Activated CD8-positive, alpha-beta T cell treated with anti-CD3 and anti-CD28 coated beads for 36 hours (primary cell): Measurements from ENCODE around the gene BMX. TPM values are rescaled to one million over a fixed set of nuclear protein-coding genes. Genes with fewer than 3 reads are reported as not detected.
A peak's percentile ranks its signal among the peaks of the same experiment; 100 is the strongest.

Experiments
- ATAC-seq: fragments of 200-7000 bp; cut with Tn5 transposase; one replicate; pipeline ENCODE4 v1.10.0; 2021; ENCODE audit warnings: mild to moderate bottlenecking, moderate library complexity
- CTCF ChIA-PET: fragments of 350-600 bp; sonication (Branson Sonifier 250); formaldehyde crosslinking; loops from one replicate; lab custom pipeline; 2021; ENCODE audit warnings: antibody characterized with exemption; lab: Charles Lee
- POLR2A ChIA-PET: fragments of 350-600 bp; sonication (Branson Sonifier 250); formaldehyde crosslinking; loops from one replicate; lab custom pipeline; 2021; ENCODE audit warnings: antibody characterized with exemption; lab: Charles Lee
- DNase-seq: peaks from one replicate; pipeline ENCODE4 v3.0.0-alpha.2; 2020
- H3K27ac Mint-ChIP-seq: one replicate; pipeline ENCODE4 v1.8.0; 2021; ENCODE audit warnings: mild to moderate bottlenecking, mixed read lengths
- H3K27me3 Mint-ChIP-seq: one replicate; pipeline ENCODE4 v1.8.0; 2021; ENCODE audit warnings: mixed read lengths
- H3K36me3 Mint-ChIP-seq: one replicate; pipeline ENCODE4 v1.8.0; 2021; ENCODE audit warnings: low read depth, mixed read lengths
- H3K4me1 Mint-ChIP-seq: one replicate; pipeline ENCODE4 v1.8.0; 2021; ENCODE audit warnings: low read depth, mixed read lengths
- H3K4me3 Mint-ChIP-seq: one replicate; pipeline ENCODE4 v1.8.0; 2021; ENCODE audit warnings: mild to moderate bottlenecking, moderate library complexity, mixed read lengths
- H3K9me3 Mint-ChIP-seq: one replicate; pipeline ENCODE4 v1.8.0; 2021; ENCODE audit warnings: mixed read lengths
- intact Hi-C: fragments of 100-400 bp; cut with micrococcal nuclease; formaldehyde crosslinking; loops from one replicate; pipeline ENCODE4 v1.10.0; 2022
- total RNA-seq, 2 experiments: library from RNA; stranded (reverse); gene quantifications; one replicate each; pipeline ENCODE4 v1.2.3, GENCODE V29; 2021
- TF ChIP-seq, protein P1 (sequence below): fragments of 200-600 bp; IDR thresholded peaks from one replicate; pipeline ENCODE4 v1.8.0; 2022; ENCODE audit warnings: antibody characterized with exemption, mild to moderate bottlenecking

The BMX gene
- total RNA-seq, 2 experiments from 2014 or later, result not detected

DNA sequence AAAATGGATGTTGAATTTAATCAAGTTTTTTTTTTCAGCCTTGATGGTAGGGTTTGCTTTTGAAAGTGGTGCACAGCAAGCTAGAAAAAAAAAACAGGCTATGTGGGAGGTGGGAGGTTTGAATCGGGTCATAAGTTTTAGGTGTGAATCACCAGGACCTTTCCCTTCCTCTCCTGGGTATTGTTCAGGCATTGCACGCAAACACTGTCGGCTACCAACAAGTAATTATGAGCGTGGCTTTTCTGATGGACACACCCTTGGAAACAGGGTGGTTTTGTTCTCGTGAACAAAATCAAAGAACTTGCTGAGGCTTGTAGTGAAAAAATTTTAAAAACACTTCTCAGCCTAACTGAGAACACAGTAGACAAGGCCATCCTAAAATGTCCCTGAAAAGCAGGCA, 25.6 kb upstream of the BMX start:
- no peak overlapping the region for H3K4me3 Mint-ChIP-seq
- no peaks in the 10 kb centered on the region for H3K36me3 Mint-ChIP-seq
- H3K27me3 Mint-ChIP-seq, result peaks cover 2% of the 10 kb centered on the region
- H3K9me3 Mint-ChIP-seq, result no peaks in the 10 kb centered on the region
- no peaks in the 10 kb centered on the region for H3K4me1 Mint-ChIP-seq
- DNase-seq (no peak), ATAC-seq (no peak)
- H3K27ac Mint-ChIP-seq, result no peak overlapping the region
- ChIA-PET CTCF (no interaction called here), POLR2A (no interaction called here)
- TF ChIP-seq, protein P1, sequence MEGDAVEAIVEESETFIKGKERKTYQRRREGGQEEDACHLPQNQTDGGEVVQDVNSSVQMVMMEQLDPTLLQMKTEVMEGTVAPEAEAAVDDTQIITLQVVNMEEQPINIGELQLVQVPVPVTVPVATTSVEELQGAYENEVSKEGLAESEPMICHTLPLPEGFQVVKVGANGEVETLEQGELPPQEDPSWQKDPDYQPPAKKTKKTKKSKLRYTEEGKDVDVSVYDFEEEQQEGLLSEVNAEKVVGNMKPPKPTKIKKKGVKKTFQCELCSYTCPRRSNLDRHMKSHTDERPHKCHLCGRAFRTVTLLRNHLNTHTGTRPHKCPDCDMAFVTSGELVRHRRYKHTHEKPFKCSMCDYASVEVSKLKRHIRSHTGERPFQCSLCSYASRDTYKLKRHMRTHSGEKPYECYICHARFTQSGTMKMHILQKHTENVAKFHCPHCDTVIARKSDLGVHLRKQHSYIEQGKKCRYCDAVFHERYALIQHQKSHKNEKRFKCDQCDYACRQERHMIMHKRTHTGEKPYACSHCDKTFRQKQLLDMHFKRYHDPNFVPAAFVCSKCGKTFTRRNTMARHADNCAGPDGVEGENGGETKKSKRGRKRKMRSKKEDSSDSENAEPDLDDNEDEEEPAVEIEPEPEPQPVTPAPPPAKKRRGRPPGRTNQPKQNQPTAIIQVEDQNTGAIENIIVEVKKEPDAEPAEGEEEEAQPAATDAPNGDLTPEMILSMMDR, result no peak
- intact Hi-C loops, result no loop called here

DNA sequence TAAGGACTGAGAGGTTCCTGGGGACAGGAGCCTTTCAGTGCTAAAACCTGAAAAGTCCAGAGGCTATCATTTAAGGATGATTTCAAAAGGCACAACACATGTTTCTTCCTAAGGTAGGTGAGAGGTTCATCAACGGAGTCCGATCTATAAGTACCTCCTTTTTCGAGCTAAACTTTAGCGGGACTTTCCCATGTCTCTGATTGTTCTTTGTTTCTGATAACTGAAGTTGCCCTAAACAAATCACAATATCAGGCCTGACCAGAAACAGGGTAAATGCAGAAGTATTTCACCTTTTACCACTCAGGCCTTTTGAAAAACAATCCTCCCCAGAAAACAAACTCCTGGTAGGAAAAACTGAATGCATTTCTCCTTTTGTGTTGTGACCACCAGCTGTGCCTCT, 25.1 kb upstream of the BMX start:
- ChIA-PET CTCF (no interaction called here), POLR2A (no interaction called here)
- no peaks in the 10 kb centered on the region for H3K36me3 Mint-ChIP-seq
- H3K4me1 Mint-ChIP-seq, result no peaks in the 10 kb centered on the region
- H3K27me3 Mint-ChIP-seq, result peaks cover 5% of the 10 kb centered on the region
- DNase-seq (no peak), ATAC-seq (no peak)
- H3K4me3 Mint-ChIP-seq, result no peak overlapping the region
- no peak overlapping the region for H3K27ac Mint-ChIP-seq
- TF ChIP-seq, protein P1, result no peak
- intact Hi-C loops, result no loop called here
- H3K9me3 Mint-ChIP-seq, result no peaks in the 10 kb centered on the region

- intact Hi-C loops, result no loop called here
- ChIA-PET CTCF (no interaction called here), POLR2A (no interaction called here)
- no peak overlapping the region for H3K27ac Mint-ChIP-seq
- ATAC-seq, result no peak
- H3K27me3 Mint-ChIP-seq, result peaks cover 6% of the 10 kb centered on the region
- H3K36me3 Mint-ChIP-seq, result no peaks in the 10 kb centered on the region
- H3K4me3 Mint-ChIP-seq, result no peak overlapping the region
- H3K4me1 Mint-ChIP-seq, result no peaks in the 10 kb centered on the region
- no peak for DNase-seq
- H3K9me3 Mint-ChIP-seq, result no peaks in the 10 kb centered on the region
- TF ChIP-seq, protein P1, result no peak
Measured at GRCh38 chrX:15483891-15484290, 16.7 kb upstream of the BMX start.

GRCh38 chrX:15492469-15492868, 8.1 kb upstream of the BMX start:
- Mint-ChIP-seq H3K4me1 (peaks cover 5% of the 10 kb centered on the region), H3K27ac (no peak overlapping the region), H3K36me3 (no peaks in the 10 kb centered on the region), H3K4me3 (peak overlapping the region; percentile 73), H3K27me3 (peaks cover 2% of the 10 kb centered on the region), H3K9me3 (no peaks in the 10 kb centered on the region)
- ATAC-seq (no peak), DNase-seq (no peak)
- TF ChIP-seq, protein P1, result no peak
- CTCF ChIA-PET, result interaction anchor here (1.1 to 1.9 kb wide), 2 partner anchors 21 to 143 kb away, joined by 3 to 6 read pairs; no protein-coding TSS in a partner anchor
- POLR2A ChIA-PET, result no interaction called here
- intact Hi-C loops, result loop anchor here (10.0 kb wide), 1 partner anchor 152 kb away; no protein-coding TSS in a partner anchor

- H3K9me3 Mint-ChIP-seq, result no peaks in the 10 kb centered on the region
- ChIA-PET CTCF (interaction anchor here (1.1 to 1.9 kb wide), 3 partner anchors 9 to 144 kb away, joined by 3 to 6 read pairs (median 6); no protein-coding TSS in a partner anchor), POLR2A (no interaction called here)
- H3K27ac Mint-ChIP-seq, result no peak within 1 kb of the TSS
- TF ChIP-seq, protein P1, result peak; percentile 25
- H3K27me3 Mint-ChIP-seq, result peaks cover 2% of the 10 kb centered on the region
- peak; percentile 94 for ATAC-seq
- peak; percentile 69 for DNase-seq
- intact Hi-C loops, result loop anchor here (10.0 kb wide), 1 partner anchor 151 kb away; no protein-coding TSS in a partner anchor
- H3K36me3 Mint-ChIP-seq, result no peaks in the 10 kb centered on the region
- H3K4me3 Mint-ChIP-seq, result peak within 1 kb of the TSS; percentile 73
- peaks cover 5% of the 10 kb centered on the region for H3K4me1 Mint-ChIP-seq
Measured at GRCh38 chrX:15493118-15493962, 7.3 kb upstream of the BMX start, which contains the start of gene PIR. TSS of gene PIR (minus strand) at chrX:15493333. CDS start at chrX:15491257, 2,076 bp downstream.
